Type B pancreatic cell (in vitro differentiated cells): ENCODE results near the gene TOMM40L. TPM values are rescaled to one million over a fixed set of nuclear protein-coding genes. Genes with fewer than 3 reads are reported as not detected.

ENCODE experiments used
- DNase-seq: peaks from one replicate; pipeline ENCODE4 v3.0.0; 2021; ENCODE audit warnings: mixed read lengths; ENCODE audit not compliant: unreplicated experiment; ENCODE audit errors: extremely low spot score
- H3K27ac Mint-ChIP-seq: 2 replicates; pipeline ENCODE4 v1.8.0; 2021; ENCODE audit warnings: mild to moderate bottlenecking, mixed read lengths
- H3K27me3 Mint-ChIP-seq: 2 replicates; pipeline ENCODE4 v1.8.0; 2021; ENCODE audit warnings: mixed read lengths
- H3K36me3 Mint-ChIP-seq: 2 replicates; pipeline ENCODE4 v1.8.0; 2021; ENCODE audit warnings: mixed read lengths
- H3K4me1 Mint-ChIP-seq: one replicate; pipeline ENCODE4 v1.8.0; 2021; ENCODE audit warnings: mixed read lengths; ENCODE audit not compliant: unreplicated experiment
- H3K4me3 Mint-ChIP-seq: 2 replicates; pipeline ENCODE4 v1.8.0; 2021; ENCODE audit warnings: mild to moderate bottlenecking, mixed read lengths
- H3K9me3 Mint-ChIP-seq: 2 replicates; pipeline ENCODE4 v1.8.0; 2021; ENCODE audit warnings: mixed read lengths
- CTCF ChIP-seq: fragments of 200-600 bp; sonication (generic); conservative IDR thresholded peaks from 2 replicates; pipeline ENCODE4 v1.5.0; 2021; ENCODE audit warnings: antibody characterized with exemption, mild to moderate bottlenecking
- total RNA-seq: library from RNA; stranded (reverse); gene quantifications from 2 replicates; pipeline ENCODE4 v1.2.1, GENCODE V29; 2021; ENCODE audit warnings: low replicate concordance

Gene TOMM40L
- total RNA-seq, 1 donor from 2014 or later = 13.6 TPM

- no peak for DNase-seq
- peak within 1 kb of the TSS; percentile 50 for H3K27ac Mint-ChIP-seq
- TF ChIP-seq CTCF = no peak
Observed at GRCh38 chr1:161198897-161199431, 26.9 kb upstream of the TOMM40L start, which contains the start of gene ADAMTS4. Gene ADAMTS4 (minus strand): TSS chr1:161199054. CDS start chr1:161198627, 427 bp downstream.

GRCh38 chr1:161199506-161200139 lies 26.2 kb upstream of the TOMM40L start:
- H3K4me1 Mint-ChIP-seq = peaks cover 34% of the 10 kb centered on the region
- no peak for DNase-seq
- H3K36me3 Mint-ChIP-seq = peaks cover 7% of the 10 kb centered on the region
- TF ChIP-seq CTCF = no peak
- H3K9me3 Mint-ChIP-seq = no peaks in the 10 kb centered on the region
- H3K27ac Mint-ChIP-seq = no peak overlapping the region
- H3K27me3 Mint-ChIP-seq = peaks cover 9% of the 10 kb centered on the region
- H3K4me3 Mint-ChIP-seq = peak overlapping the region; percentile 29

More at GRCh38 chr1:161198897-161199431, 26.9 kb upstream of the TOMM40L start, which contains the start of gene ADAMTS4:
- Mint-ChIP-seq H3K36me3 (peaks cover under 1% of the 10 kb centered on the region), H3K9me3 (no peaks in the 10 kb centered on the region), H3K4me3 (peak within 1 kb of the TSS; percentile 76), H3K4me1 (peaks cover 27% of the 10 kb centered on the region), H3K27me3 (peaks cover 9% of the 10 kb centered on the region)

- Mint-ChIP-seq H3K27me3 (peaks cover 9% of the 10 kb centered on the region), H3K36me3 (peaks cover 11% of the 10 kb centered on the region), H3K9me3 (no peaks in the 10 kb centered on the region), H3K27ac (peak overlapping the region; percentile 97), H3K4me1 (peaks cover 39% of the 10 kb centered on the region), H3K4me3 (no peak overlapping the region)
- no peak for DNase-seq
- no peak for TF ChIP-seq CTCF
Observed at GRCh38 chr1:161200421-161200991, 25.4 kb upstream of the TOMM40L start.

GRCh38 chr1:161200992-161201835 lies 24.6 kb upstream of the TOMM40L start:
- no peak for TF ChIP-seq CTCF
- Mint-ChIP-seq H3K4me1 (peaks cover 43% of the 10 kb centered on the region), H3K27me3 (peaks cover 9% of the 10 kb centered on the region), H3K4me3 (peak overlapping the region; percentile 96), H3K27ac (peak overlapping the region; percentile 97), H3K36me3 (peaks cover 13% of the 10 kb centered on the region), H3K9me3 (no peaks in the 10 kb centered on the region)
- no peak for DNase-seq

- H3K36me3 Mint-ChIP-seq = peaks cover 17% of the 10 kb centered on the region
- TF ChIP-seq CTCF = peak; percentile 46
- H3K4me1 Mint-ChIP-seq = peaks cover 42% of the 10 kb centered on the region
- peak within 1 kb of the TSS; percentile 97 for H3K27ac Mint-ChIP-seq
- peak; percentile 94 for DNase-seq
- peaks cover 9% of the 10 kb centered on the region for H3K27me3 Mint-ChIP-seq
- peak within 1 kb of the TSS; percentile 96 for H3K4me3 Mint-ChIP-seq
- no peaks in the 10 kb centered on the region for H3K9me3 Mint-ChIP-seq
Observed at GRCh38 chr1:161201836-161202712, 23.8 kb upstream of the TOMM40L start, which contains the start of gene NDUFS2. Gene NDUFS2 (plus strand): TSS chr1:161202367. CDS start chr1:161202386, 19 bp downstream.
